Activated T-cell treated with anti-CD3 and anti-CD28 coated beads, Interleukin-2, amount 50 U/mL, for 1 hour (primary cell): Measurements from ENCODE around the gene AIDA.
A peak's percentile ranks its signal among the peaks of the same experiment; 100 is the strongest.

Experiments used
- DNase-seq: peaks from one replicate; pipeline ENCODE4 v3.0.0-alpha.2; 2020

Gene AIDA

GRCh38 chr1:222643606-222643937 lies 68.7 kb downstream of the AIDA start:
- no peak for DNase-seq

GRCh38 chr1:222642468-222642867 lies 69.8 kb downstream of the AIDA start:
- DNase-seq: no peak

GRCh38 chr1:222641269-222641948 lies 70.9 kb downstream of the AIDA start:
- no peak for DNase-seq

GRCh38 chr1:222634180-222635013 lies 77.9 kb downstream of the AIDA start:
- DNase-seq: no peak

GRCh38 chr1:222632749-222633148 lies 79.5 kb downstream of the AIDA start:
- no peak for DNase-seq

GRCh38 chr1:222631611-222632208 lies 80.6 kb downstream of the AIDA start:
- DNase-seq: no peak

- no peak for DNase-seq
Measured at GRCh38 chr1:222629921-222630535, 82.3 kb downstream of the AIDA start.

- no peak for DNase-seq
Measured at GRCh38 chr1:222627232-222627631, 85.1 kb downstream of the AIDA start.

- DNase-seq: no peak
Measured at GRCh38 chr1:222624214-222624613, 88.1 kb downstream of the AIDA start.

- no peak for DNase-seq
Measured at GRCh38 chr1:222623458-222623857, 88.8 kb downstream of the AIDA start.

GRCh38 chr1:222622765-222623164 lies 89.5 kb downstream of the AIDA start:
- no peak for DNase-seq

- no peak for DNase-seq
Measured at GRCh38 chr1:222620566-222620965, 91.7 kb downstream of the AIDA start.

- DNase-seq: peak; percentile 27
Measured at GRCh38 chr1:222618880-222619596, 93.3 kb downstream of the AIDA start.
